Hindlimb muscle (tissue), 1 donor: Measurements from ENCODE around the gene KLF6. TPM values are rescaled to one million over a fixed set of nuclear protein-coding genes. Genes with fewer than 3 reads are reported as not detected.

ENCODE experiments used
- DNase-seq: peaks from one replicate; pipeline ENCODE4 v3.0.0-alpha.2; 2013
- polyA plus RNA-seq: library from polyadenylated mRNA; unstranded; fragments of 120-200 nt; gene quantifications from one replicate; pipeline ENCODE4 v1.2.1, GENCODE V29; 2013; ENCODE audit not compliant: insufficient read length

The KLF6 gene
- polyA plus RNA-seq, result 110 TPM

GRCh38 chr10:3784510-3785250 is at the start of gene KLF6:
TSS of gene KLF6 (minus strand) at chr10:3785209. CDS start at chr10:3785014, 195 bp downstream.
- DNase-seq, result peak; percentile 68

- no peak for DNase-seq
These were observed 49.4 kb upstream of the KLF6 start for GRCh38 chr10:3834404-3834803.

DNA sequence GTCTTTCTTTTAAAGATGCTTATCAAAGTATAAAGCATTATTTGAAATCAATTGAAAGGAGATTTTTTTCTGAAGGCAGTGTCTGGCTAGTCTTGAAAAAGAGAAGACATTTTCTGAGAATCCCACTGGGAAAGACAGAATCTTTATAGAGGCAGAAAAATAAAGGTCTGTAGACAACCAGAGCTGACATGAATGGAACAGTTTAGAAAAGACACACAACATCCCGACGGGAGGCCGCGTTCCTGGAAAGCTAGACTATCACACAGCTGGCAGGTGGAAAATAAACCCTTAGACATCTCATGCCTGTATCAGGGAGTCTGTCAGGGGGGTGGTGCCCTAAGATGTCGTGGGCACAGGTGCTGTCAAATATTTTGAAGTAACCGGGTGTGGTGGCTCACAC is 48.0 kb upstream of the KLF6 start:
- no peak for DNase-seq

GRCh38 chr10:3832022-3832786 is 47.2 kb upstream of the KLF6 start:
- no peak for DNase-seq

DNA sequence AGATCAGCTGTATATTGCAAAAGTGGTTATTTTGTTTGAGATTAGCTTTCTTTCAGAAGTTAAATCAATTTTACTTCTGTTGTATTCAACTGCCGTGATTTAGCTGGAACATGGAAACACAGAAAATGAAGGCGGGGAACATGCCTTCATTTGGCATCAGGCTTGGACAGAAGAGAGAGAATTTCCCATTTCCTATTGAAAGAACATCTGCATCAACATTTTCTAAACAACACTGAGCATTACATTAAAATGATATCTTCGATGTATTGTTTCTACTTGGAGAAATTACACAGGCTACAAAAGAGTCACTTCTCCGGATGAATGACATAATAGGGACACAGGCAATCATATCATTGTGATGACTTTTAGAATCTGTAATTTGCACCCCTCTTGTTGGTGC is 46.6 kb upstream of the KLF6 start:
- DNase-seq, result no peak

- no peak for DNase-seq
These were observed 45.9 kb upstream of the KLF6 start for GRCh38 chr10:3830946-3831345.

GRCh38 chr10:3829156-3830050 is 44.4 kb upstream of the KLF6 start:
- no peak for DNase-seq

DNA sequence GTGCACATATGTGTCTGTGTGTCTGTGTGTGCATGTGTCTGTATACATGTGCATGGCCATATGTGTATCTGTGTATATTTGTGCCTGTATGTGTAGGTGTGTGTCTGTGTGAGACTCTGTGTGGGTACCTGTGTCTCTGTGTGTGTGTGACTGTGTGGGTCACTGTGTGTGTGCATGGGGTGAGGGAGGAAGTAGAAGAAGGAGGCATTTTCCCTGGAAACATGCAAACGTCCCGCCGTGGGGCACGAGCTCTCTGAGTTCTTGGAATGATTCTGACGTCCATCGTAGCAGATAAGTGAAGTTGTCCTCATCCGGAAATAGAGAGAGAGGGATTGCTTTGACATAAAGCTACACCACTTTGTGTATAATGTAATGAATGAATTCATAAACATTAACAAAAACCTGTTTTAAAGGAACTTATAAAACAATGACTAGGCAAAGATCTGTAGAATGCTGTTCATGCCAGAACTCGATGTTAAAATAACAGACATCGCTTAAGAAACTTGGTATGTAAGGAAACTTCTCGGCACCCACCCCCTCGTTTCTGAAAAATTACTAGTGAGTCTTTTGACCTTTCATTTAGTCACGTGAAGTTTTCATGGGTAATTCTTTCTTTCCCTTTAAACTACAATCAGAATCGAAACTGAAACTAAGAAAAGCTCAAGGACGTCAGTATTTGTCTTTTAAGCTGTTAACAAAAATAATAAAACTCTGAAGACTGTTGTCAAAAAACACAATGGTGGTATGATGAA is 43.6 kb upstream of the KLF6 start:
- no peak for DNase-seq

GRCh38 chr10:3827768-3828403 is 42.9 kb upstream of the KLF6 start:
- DNase-seq, result no peak

DNA sequence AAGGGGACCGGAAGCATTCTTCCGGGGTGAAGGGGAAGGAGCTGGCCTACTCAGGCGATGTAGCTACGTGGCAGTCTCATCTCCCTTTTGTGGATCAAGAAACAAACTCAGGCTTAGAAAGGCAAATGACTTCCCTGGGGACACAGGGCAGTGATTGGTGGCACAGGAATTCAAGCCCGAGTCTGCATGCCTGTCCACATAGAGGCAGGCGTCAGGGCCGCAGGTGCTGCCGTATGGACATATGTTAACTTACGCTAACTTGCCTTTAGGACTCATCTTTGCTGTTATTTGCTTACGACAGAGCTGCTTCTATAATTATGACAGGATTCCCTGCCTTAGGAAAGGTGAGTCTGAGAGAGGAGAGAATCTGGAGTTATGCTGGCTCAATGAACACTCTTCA is 42.3 kb upstream of the KLF6 start:
- DNase-seq, result no peak

DNA sequence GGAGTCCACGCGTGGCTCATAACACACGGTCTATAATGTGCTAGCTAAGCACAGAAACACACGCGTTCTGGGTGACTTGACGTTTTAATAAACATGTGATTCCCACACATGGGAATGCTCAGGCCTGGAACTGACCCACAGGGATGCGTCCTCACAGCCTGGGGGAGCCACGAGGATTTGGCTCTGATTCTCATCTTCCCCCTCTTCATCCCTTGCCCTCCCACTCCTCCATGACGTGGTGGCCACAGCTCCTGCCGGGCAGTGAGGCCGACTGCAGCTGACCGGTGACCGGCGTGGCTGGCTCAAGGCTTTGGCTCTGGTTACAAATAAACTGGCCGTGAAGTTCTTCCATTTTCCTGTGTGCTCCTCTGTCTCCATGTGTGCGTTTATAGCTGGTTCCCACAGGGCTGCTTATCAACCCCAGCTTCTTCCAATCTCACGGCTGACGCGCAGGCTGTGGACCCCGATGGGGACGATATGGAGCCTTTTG is 40.9 kb upstream of the KLF6 start:
- no peak for DNase-seq

DNA sequence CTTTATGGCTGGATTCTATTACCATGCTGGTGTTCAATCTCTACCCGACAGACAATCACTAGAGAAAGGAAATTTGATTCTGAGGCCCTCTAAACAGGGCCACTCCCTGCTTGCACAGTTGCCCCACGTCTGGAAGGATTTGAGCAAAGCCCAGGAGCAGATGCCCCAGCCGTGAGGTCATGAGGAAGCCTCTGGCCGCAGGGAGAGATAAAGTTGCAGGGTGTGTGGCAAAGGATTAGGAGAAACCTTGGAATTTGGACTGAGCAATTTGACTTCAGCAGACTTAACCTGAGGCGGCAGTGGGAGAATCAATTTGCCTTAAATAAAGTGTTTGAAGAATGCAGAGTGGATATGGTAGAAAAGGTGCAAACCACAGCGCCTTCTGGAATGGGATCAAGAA is 40.2 kb upstream of the KLF6 start:
- DNase-seq, result no peak

- DNase-seq, result no peak
These were observed 37.7 kb upstream of the KLF6 start for GRCh38 chr10:3822541-3823330.

GRCh38 chr10:3820255-3820654 is 35.2 kb upstream of the KLF6 start:
- no peak for DNase-seq

DNA sequence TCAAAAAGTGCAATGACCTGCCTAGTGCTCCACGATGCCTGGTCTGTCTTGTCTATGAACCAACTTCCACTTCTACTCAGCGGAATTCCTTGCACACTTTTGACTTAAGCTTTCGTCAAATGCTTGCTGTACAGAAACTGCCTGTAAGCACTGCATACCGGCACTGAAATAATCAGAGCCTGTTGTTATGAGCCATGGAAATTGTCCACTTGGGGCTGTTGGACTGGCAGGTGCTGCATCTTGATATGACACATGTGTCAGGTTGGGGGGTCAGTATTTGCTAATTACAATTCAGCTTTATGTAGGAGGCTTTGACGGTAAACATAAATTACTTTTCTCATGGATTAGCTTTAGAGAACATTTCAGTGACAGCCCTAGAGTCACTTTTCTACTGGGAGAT is 32.0 kb upstream of the KLF6 start:
- DNase-seq, result no peak

- DNase-seq, result no peak
These were observed 29.8 kb upstream of the KLF6 start for GRCh38 chr10:3814838-3815220.

- no peak for DNase-seq
These were observed 29.2 kb upstream of the KLF6 start for GRCh38 chr10:3813986-3814837.

- no peak for DNase-seq
These were observed 28.3 kb upstream of the KLF6 start for GRCh38 chr10:3813267-3813666.

DNA sequence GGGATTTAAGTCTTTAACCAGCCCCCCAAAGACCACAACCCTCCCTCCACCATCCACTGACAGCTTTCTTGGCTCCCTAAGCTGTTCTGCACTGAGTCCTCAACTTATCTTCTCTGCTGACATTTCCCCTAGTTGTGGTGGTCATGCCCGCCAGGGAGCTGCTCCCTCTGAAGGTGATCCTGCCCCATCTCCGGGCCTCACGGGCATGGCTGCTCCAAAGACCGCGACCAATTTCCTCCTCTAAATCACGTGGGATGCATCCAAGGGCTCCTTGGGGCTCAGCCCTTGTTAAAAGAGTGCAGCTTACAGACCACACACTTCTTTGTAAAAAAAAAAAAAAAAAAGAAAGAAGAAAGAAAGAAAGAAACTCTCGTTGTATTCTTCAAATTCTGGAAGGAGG is 27.1 kb upstream of the KLF6 start:
- no peak for DNase-seq
